ENCODE results near the gene ULK4. TPM values are rescaled to one million over a fixed set of nuclear protein-coding genes. Genes with fewer than 3 reads are reported as not detected.
"Not testable (repeated sequence)": the region's sequence is repeated elsewhere in the genome, so short reads cannot be mapped to it uniquely, and the experiment has no call there.

The ULK4 gene
- total RNA-seq, 2 experiments from 2014 or later, result 13.1 to 14.2 TPM

- Mint-ChIP-seq H3K27me3 (no peaks in the 10 kb centered on the region), H3K4me3 (no peak overlapping the region), H3K4me1 (no peaks in the 10 kb centered on the region), H3K36me3 (ENCODE audit: low read depth) (peaks cover 9% of the 10 kb centered on the region), H3K9me3 (ENCODE audit: low read depth) (peaks cover 13% of the 10 kb centered on the region), H3K27ac (no peak overlapping the region)
- CTCF ChIA-PET, result interaction anchor here (0.6 kb wide), 1 partner anchor 402 kb away, joined by 3 read pairs; no protein-coding TSS in a partner anchor
- POLR2A ChIA-PET, result no interaction called here
- intact Hi-C loops (cut with DNase I, micrococcal nuclease), result no loop called here
- no peak for ATAC-seq
- no peak for DNase-seq
These were observed 312.7 kb downstream of the ULK4 start for GRCh38 chr3:41649129-41649739.

- CTCF ChIA-PET, result not testable (repeated sequence)
These were observed 314.2 kb downstream of the ULK4 start for GRCh38 chr3:41647730-41648129.

GRCh38 chr3:41640076-41640475 lies 321.8 kb downstream of the ULK4 start:
- ChIA-PET POLR2A (no interaction called here), CTCF (no interaction called here)
- DNase-seq (no peak), ATAC-seq (no peak)
- Mint-ChIP-seq H3K9me3 (ENCODE audit: low read depth) (peaks cover 5% of the 10 kb centered on the region), H3K4me3 (no peak overlapping the region), H3K27ac (no peak overlapping the region), H3K27me3 (no peaks in the 10 kb centered on the region), H3K36me3 (ENCODE audit: low read depth) (no peaks in the 10 kb centered on the region), H3K4me1 (no peaks in the 10 kb centered on the region)
- intact Hi-C loops (cut with DNase I, micrococcal nuclease), result no loop called here

More at GRCh38 chr3:41647730-41648129, 314.2 kb downstream of the ULK4 start:
- H3K27ac Mint-ChIP-seq; POLR2A ChIA-PET; H3K27me3 Mint-ChIP-seq; DNase-seq; H3K36me3 Mint-ChIP-seq (ENCODE audit: low read depth); H3K4me1 Mint-ChIP-seq; intact Hi-C loops (cut with DNase I, micrococcal nuclease); ATAC-seq; H3K4me3 Mint-ChIP-seq: not testable (repeated sequence)
- H3K9me3 Mint-ChIP-seq (ENCODE audit: low read depth), result peaks cover 17% of the 10 kb centered on the region

- Mint-ChIP-seq H3K9me3 (ENCODE audit: low read depth) (peaks cover 3% of the 10 kb centered on the region), H3K4me3 (no peak overlapping the region), H3K4me1 (no peaks in the 10 kb centered on the region), H3K27ac (no peak overlapping the region), H3K36me3 (ENCODE audit: low read depth) (no peaks in the 10 kb centered on the region), H3K27me3 (no peaks in the 10 kb centered on the region)
- ChIA-PET CTCF (interaction anchor here (0.7 kb wide), 1 partner anchor 907 kb away, joined by 3 read pairs; no protein-coding TSS in a partner anchor), POLR2A (no interaction called here)
- intact Hi-C loops (cut with DNase I, micrococcal nuclease), result no loop called here
- DNase-seq, result no peak
- no peak for ATAC-seq
These were observed 323.5 kb downstream of the ULK4 start for GRCh38 chr3:41638381-41638780.

- CTCF ChIA-PET, result no interaction called here
- H3K4me3 Mint-ChIP-seq, result no peak overlapping the region
- no peaks in the 10 kb centered on the region for H3K36me3 Mint-ChIP-seq (ENCODE audit: low read depth)
- H3K27me3 Mint-ChIP-seq, result no peaks in the 10 kb centered on the region
- H3K27ac Mint-ChIP-seq, result no peak overlapping the region
- no peak for DNase-seq
- intact Hi-C loops (cut with DNase I, micrococcal nuclease), result no loop called here
- H3K9me3 Mint-ChIP-seq (ENCODE audit: low read depth), result no peaks in the 10 kb centered on the region
- POLR2A ChIA-PET, result no interaction called here
- ATAC-seq, result no peak
- no peaks in the 10 kb centered on the region for H3K4me1 Mint-ChIP-seq
These were observed 329.2 kb downstream of the ULK4 start for GRCh38 chr3:41632700-41633099.

GRCh38 chr3:41630708-41631107 lies 331.2 kb downstream of the ULK4 start:
- ChIA-PET CTCF (interaction anchor here (0.6 kb wide), 1 partner anchor 1404 kb away, joined by 3 read pairs; no protein-coding TSS in a partner anchor), POLR2A (no interaction called here)
- no peaks in the 10 kb centered on the region for H3K27me3 Mint-ChIP-seq
- H3K36me3 Mint-ChIP-seq (ENCODE audit: low read depth), result no peaks in the 10 kb centered on the region
- no peak for ATAC-seq
- intact Hi-C loops (cut with DNase I, micrococcal nuclease), result no loop called here
- H3K27ac Mint-ChIP-seq, result no peak overlapping the region
- DNase-seq, result no peak
- no peak overlapping the region for H3K4me3 Mint-ChIP-seq
- H3K4me1 Mint-ChIP-seq, result no peaks in the 10 kb centered on the region
- no peaks in the 10 kb centered on the region for H3K9me3 Mint-ChIP-seq (ENCODE audit: low read depth)

- Mint-ChIP-seq H3K36me3 (ENCODE audit: low read depth) (no peaks in the 10 kb centered on the region), H3K4me1 (no peaks in the 10 kb centered on the region), H3K4me3 (no peak overlapping the region), H3K27ac (no peak overlapping the region), H3K27me3 (no peaks in the 10 kb centered on the region), H3K9me3 (ENCODE audit: low read depth) (no peaks in the 10 kb centered on the region)
- no peak for ATAC-seq
- CTCF ChIA-PET, result no interaction called here
- intact Hi-C loops (cut with DNase I, micrococcal nuclease), result no loop called here
- POLR2A ChIA-PET, result no interaction called here
- no peak for DNase-seq
These were observed 331.9 kb downstream of the ULK4 start for GRCh38 chr3:41629986-41630385.

- no peak overlapping the region for H3K27ac Mint-ChIP-seq
- CTCF ChIA-PET, result no interaction called here
- H3K4me1 Mint-ChIP-seq, result no peaks in the 10 kb centered on the region
- no peak for ATAC-seq
- no peaks in the 10 kb centered on the region for H3K27me3 Mint-ChIP-seq
- no peak for DNase-seq
- POLR2A ChIA-PET, result no interaction called here
- intact Hi-C loops (cut with DNase I, micrococcal nuclease), result no loop called here
- H3K9me3 Mint-ChIP-seq (ENCODE audit: low read depth), result no peaks in the 10 kb centered on the region
- no peaks in the 10 kb centered on the region for H3K36me3 Mint-ChIP-seq (ENCODE audit: low read depth)
- no peak overlapping the region for H3K4me3 Mint-ChIP-seq
These were observed 332.8 kb downstream of the ULK4 start for GRCh38 chr3:41629072-41629471.

GRCh38 chr3:41627477-41628087 lies 334.3 kb downstream of the ULK4 start:
- Mint-ChIP-seq H3K36me3 (ENCODE audit: low read depth) (no peaks in the 10 kb centered on the region), H3K4me1 (no peaks in the 10 kb centered on the region), H3K27ac (no peak overlapping the region), H3K27me3 (no peaks in the 10 kb centered on the region), H3K4me3 (no peak overlapping the region), H3K9me3 (ENCODE audit: low read depth) (peaks cover 2% of the 10 kb centered on the region)
- ATAC-seq (no peak), DNase-seq (no peak)
- intact Hi-C loops (cut with DNase I, micrococcal nuclease), result no loop called here
- ChIA-PET CTCF (no interaction called here), POLR2A (no interaction called here)

- Mint-ChIP-seq H3K27me3 (no peaks in the 10 kb centered on the region), H3K4me3 (no peak overlapping the region), H3K36me3 (ENCODE audit: low read depth) (peaks cover 4% of the 10 kb centered on the region), H3K27ac (no peak overlapping the region), H3K9me3 (ENCODE audit: low read depth) (no peaks in the 10 kb centered on the region), H3K4me1 (peaks cover 16% of the 10 kb centered on the region)
- POLR2A ChIA-PET, result no interaction called here
- DNase-seq (no peak), ATAC-seq (no peak)
- intact Hi-C loops (cut with DNase I, micrococcal nuclease), result no loop called here
- CTCF ChIA-PET, result interaction anchor here (0.6 to 1.0 kb wide), 2 partner anchors 8 to 250 kb away, joined by 3 to 4 read pairs; no protein-coding TSS in a partner anchor
These were observed 349.1 kb downstream of the ULK4 start for GRCh38 chr3:41612853-41613252.

GRCh38 chr3:41611008-41611407 lies 350.9 kb downstream of the ULK4 start:
- H3K27ac Mint-ChIP-seq, result no peak overlapping the region
- DNase-seq (no peak), ATAC-seq (no peak)
- intact Hi-C loops (cut with DNase I, micrococcal nuclease), result no loop called here
- H3K4me3 Mint-ChIP-seq, result no peak overlapping the region
- peaks cover 18% of the 10 kb centered on the region for H3K4me1 Mint-ChIP-seq
- H3K36me3 Mint-ChIP-seq (ENCODE audit: low read depth), result peaks cover 4% of the 10 kb centered on the region
- H3K27me3 Mint-ChIP-seq, result no peaks in the 10 kb centered on the region
- H3K9me3 Mint-ChIP-seq (ENCODE audit: low read depth), result no peaks in the 10 kb centered on the region
- POLR2A ChIA-PET, result no interaction called here
- CTCF ChIA-PET, result no interaction called here

GRCh38 chr3:41608347-41608746 lies 353.6 kb downstream of the ULK4 start:
- peaks cover 18% of the 10 kb centered on the region for H3K4me1 Mint-ChIP-seq
- no peaks in the 10 kb centered on the region for H3K9me3 Mint-ChIP-seq (ENCODE audit: low read depth)
- peak overlapping the region; percentile 23 for H3K4me3 Mint-ChIP-seq
- ChIA-PET CTCF (no interaction called here), POLR2A (no interaction called here)
- intact Hi-C loops (cut with DNase I, micrococcal nuclease), result loop anchor here (1.0 to 10.0 kb wide), 7 partner anchors 228 to 1272 kb away; partner anchors contain the start of genes CTNNB1 (in 1 of the 2), RPL14 (in 1 of the 2) and TRAK1 (in 1 of the 2)
- H3K36me3 Mint-ChIP-seq (ENCODE audit: low read depth), result peaks cover 3% of the 10 kb centered on the region
- DNase-seq, result no peak
- no peaks in the 10 kb centered on the region for H3K27me3 Mint-ChIP-seq
- H3K27ac Mint-ChIP-seq, result peak overlapping the region; percentile 73
- peak; percentile 84 for ATAC-seq

All from activated CD4-positive, alpha-beta T cell treated with anti-CD3 and anti-CD28 coated beads for 36 hours (primary cell).